ENCODE results near the gene KCNQ1. TPM values are rescaled to one million over a fixed set of nuclear protein-coding genes. Genes with fewer than 3 reads are reported as not detected.

Gene KCNQ1
- polyA plus RNA-seq, 4 donors, result 2.3 to 13.0 (median 10.0) TPM

GRCh38 chr11:2703363-2704141 is 258.7 kb downstream of the KCNQ1 start:
- DNase-seq (ENCODE audit: low read depth in 4 of 4, low spot score in 3 of 4), result no peak

DNA sequence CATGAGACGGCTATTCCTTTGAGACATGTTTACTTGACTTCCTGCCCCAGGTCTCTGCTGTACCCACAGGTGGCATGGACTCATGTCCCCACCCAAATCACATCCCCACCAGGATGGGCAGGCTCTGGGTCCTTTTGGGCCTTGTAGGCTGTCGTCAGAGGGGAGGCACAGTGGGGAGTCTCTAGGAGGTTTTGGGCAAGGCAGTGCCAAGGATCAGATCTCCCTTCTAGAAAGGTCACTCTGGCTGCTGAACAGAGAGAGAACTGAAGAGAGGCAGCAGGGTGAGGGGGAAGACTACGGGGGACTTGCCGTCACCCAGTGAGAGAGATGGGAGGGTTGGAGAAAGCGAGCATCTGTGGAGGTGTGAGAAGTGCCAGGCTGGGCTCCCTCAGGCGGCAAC is 259.5 kb downstream of the KCNQ1 start:
- DNase-seq (ENCODE audit: low read depth in 4 of 4, low spot score in 3 of 4), result no peak

DNA sequence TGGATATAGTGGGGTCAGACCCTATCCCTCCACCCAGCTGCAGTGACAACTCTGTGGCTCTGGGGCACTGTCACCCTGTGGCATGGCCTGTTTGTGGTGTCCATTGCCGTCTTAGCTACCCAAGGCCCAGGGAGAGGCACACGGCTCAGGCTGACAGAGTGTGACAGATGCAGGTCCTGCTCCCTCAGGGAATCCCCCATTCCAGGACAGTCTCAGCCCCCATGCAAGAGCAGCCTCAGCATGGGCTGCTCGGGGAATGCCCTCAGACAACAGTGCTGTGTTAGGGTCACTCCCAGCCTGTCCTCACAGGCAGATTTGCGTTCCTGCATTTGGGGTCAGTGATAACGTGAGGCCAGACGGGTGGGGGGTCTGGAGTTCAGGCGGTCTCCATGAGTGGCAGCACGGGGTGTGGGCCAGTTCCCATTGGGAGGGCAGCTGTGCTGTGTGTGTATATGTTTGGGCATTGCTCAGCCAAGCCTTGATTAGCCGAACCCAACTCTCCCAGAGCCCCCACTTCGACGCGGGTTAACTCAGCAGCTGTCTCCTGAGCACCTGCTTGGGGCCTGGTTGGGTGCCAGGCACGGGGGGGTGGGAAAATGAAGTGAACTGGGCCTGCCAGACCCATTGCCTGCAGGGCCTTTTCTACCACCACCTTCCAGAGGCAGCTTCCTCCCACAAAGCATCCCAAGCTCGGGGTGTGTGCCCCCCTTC is 260.2 kb downstream of the KCNQ1 start:
- no peak for DNase-seq (ENCODE audit: low read depth in 4 of 4, low spot score in 3 of 4)

- DNase-seq (ENCODE audit: low read depth in 4 of 4, low spot score in 3 of 4), result no peak
Measured at GRCh38 chr11:2706321-2706720, 261.5 kb downstream of the KCNQ1 start.

GRCh38 chr11:2707736-2708135 is 262.9 kb downstream of the KCNQ1 start:
- DNase-seq (ENCODE audit: low read depth in 4 of 4, low spot score in 3 of 4), result no peak

GRCh38 chr11:2708151-2708581 is 263.4 kb downstream of the KCNQ1 start:
- DNase-seq (ENCODE audit: low read depth in 4 of 4, low spot score in 3 of 4), result no peak

DNA sequence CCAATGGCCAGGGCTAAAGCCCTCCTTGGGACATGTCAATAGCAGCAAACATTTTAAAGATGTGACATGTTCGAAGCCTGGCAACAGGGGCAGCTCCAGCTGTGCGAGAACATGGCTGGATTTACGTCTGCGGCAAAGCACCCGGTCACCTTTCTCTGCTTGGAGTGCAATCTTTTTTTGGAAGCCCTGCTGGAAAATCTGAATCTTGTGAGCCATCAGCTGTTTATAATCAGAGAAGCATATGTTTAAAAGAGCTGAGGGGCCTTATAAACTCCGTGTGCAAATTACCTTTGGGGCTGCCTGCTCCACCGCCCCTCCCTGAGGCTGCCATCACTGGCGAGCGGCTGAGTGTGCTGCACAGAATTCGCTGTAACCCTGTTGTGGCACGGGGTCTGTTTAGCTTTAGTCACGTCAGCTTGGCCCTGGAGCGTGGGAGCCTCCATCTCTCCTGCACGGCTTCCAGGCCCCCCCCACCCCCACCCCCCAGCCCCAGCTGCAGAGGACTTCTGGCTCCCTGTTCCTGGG is 264.0 kb downstream of the KCNQ1 start:
- DNase-seq (ENCODE audit: low read depth in 4 of 4, low spot score in 3 of 4), result no peak

DNA sequence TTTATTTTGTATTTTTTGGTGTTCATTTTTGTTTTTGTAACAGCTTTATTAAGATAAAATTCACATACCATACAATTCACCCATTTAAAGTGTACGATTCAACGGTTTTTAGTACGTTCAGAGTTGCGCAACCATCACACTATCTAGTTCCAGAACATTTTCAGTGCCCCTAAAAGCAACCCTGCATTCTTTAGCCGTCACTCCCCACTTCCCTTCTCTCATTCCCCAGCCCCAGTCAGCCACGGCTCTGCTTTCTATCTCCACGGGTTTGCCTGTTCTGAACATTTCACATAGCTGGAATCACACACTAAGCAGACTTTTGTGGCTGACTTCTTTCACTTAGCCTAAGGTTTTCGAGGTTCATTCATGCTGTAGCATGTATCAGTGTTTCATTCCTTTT is 264.6 kb downstream of the KCNQ1 start:
- DNase-seq (ENCODE audit: low read depth in 4 of 4, low spot score in 3 of 4), result no peak

- no peak for DNase-seq (ENCODE audit: low read depth in 4 of 4, low spot score in 3 of 4)
Measured at GRCh38 chr11:2711161-2711560, 266.4 kb downstream of the KCNQ1 start.

- no peak for DNase-seq (ENCODE audit: low read depth in 4 of 4, low spot score in 3 of 4)
Measured at GRCh38 chr11:2713094-2713493, 268.3 kb downstream of the KCNQ1 start.

- no peak for DNase-seq (ENCODE audit: low read depth in 4 of 4, low spot score in 3 of 4)
Measured at GRCh38 chr11:2713661-2714462, 269.1 kb downstream of the KCNQ1 start.

DNA sequence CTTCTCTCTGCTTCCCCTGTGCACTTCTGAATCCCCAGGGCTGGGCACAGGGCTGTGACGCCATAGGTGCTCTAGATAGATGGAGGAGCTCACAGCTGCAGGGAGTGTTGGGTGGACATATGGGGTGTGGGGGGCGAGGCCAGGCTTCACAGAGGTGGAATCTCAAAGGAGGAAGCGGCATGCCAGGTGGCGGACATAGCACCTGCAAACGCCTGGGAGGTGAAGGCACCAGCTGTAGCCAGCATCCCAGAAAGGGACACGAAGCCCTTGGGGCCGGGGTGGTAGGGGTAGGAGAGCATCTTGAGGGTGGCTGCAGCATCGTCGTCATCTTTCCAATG is 269.6 kb downstream of the KCNQ1 start:
- no peak for DNase-seq (ENCODE audit: low read depth in 4 of 4, low spot score in 3 of 4)

GRCh38 chr11:2714871-2715270 is 270.1 kb downstream of the KCNQ1 start:
- DNase-seq (ENCODE audit: low read depth in 4 of 4, low spot score in 3 of 4), result no peak

- DNase-seq (ENCODE audit: low read depth in 4 of 4, low spot score in 3 of 4), result no peak
Measured at GRCh38 chr11:2715716-2716350, 271.0 kb downstream of the KCNQ1 start.

DNA sequence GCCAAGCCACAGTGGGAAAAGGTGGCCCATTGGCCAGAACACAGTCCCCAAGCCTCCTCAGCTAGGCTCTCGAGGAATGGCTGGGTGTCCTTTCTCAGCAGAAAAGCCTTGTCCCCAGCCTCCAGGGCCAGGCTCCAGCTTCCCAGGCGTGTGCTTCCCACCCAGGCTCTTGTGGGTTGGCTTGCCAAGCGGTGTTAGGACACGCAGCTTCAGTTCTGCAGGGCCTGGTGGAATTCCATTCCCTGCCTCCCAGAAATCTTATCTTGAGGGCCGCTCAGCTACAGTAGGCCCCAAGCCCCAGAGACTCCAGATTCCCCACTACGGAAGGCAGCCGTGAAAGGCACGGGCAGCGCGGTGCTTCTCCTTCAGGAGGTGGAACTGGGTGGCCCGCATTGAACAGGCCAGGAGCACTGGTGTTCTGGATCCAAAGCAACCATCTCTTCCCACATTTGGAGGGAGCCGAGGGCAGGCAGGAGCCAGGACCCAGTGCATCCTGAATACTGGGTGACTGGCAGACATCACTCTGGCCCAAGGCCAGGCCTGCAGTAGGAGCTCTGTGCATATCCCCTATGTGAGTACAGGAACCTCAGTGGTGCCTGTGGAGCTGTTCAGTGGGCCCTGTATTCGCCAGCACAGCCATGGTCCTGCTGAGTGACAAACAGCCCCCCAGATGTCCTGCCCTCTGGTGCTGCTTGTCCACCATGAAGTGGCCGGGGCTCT is 271.7 kb downstream of the KCNQ1 start:
- DNase-seq (ENCODE audit: low read depth in 4 of 4, low spot score in 3 of 4), result no peak

GRCh38 chr11:2717561-2718325 is 272.9 kb downstream of the KCNQ1 start:
- no peak for DNase-seq (ENCODE audit: low read depth in 4 of 4, low spot score in 3 of 4)

DNA sequence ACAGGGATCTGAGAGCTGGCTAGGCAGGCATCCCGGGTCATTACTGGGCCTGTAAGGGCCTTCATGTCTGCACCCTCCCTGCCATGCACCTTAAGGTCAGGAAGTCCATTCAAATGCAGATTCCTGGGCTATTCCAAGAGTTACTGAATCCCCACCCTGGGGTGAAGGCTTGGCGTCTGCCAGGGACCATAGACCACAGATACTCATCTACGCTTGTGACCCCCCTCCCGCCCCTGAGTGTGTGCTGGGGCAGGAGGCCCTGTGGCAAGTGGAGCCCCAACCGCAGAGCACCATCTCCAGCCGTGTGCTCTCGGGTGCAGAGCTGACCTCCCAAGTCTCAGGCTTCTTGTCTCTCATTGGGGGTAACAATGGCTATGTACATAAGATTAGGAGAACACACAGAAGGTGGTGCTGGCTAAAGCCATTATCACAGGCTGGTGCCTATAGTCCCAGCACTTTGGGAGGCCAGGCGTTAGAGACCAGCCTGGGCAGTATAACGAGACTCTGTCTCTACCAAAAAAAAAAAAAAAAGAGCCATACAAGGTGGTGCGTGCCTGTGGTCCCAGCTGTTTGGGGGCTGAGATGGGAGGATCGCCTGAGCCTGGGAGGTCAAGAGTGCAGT is 274.1 kb downstream of the KCNQ1 start:
- no peak for DNase-seq (ENCODE audit: low read depth in 4 of 4, low spot score in 3 of 4)

GRCh38 chr11:2719831-2720590 is 275.2 kb downstream of the KCNQ1 start:
- DNase-seq (ENCODE audit: low read depth in 4 of 4, low spot score in 3 of 4), result no peak
